Right lobe of liver (tissue), 4 donors: ENCODE data around the gene MCHR1.

Source experiments
- POLR2A ChIP-seq: fragments of 450-650 bp; IDR thresholded peaks from one replicate; pipeline ENCODE4 v1.6.1; 2017; ENCODE audit warnings: antibody characterized with exemption, mild to moderate bottlenecking
- TF ChIP-seq, protein P1 (sequence below), 4 donors: fragments of 200-600 bp in 3 of 4; fragments of 450-650 bp in 1 of 4; IDR thresholded peaks; one replicate each; pipeline versions ENCODE4 v1.5.1 to v1.8.0; 2016 to 2022; ENCODE audit warnings: antibody characterized with exemption in 4 of 4, mild to moderate bottlenecking in 2 of 4
- donor health status: DM: no; HTN: no; CAD: no.
- donor health status: DM: no; HTN: no; CAD: no.
- donor health status: DM: no; HTN: yes; CAD: no.

DNA sequence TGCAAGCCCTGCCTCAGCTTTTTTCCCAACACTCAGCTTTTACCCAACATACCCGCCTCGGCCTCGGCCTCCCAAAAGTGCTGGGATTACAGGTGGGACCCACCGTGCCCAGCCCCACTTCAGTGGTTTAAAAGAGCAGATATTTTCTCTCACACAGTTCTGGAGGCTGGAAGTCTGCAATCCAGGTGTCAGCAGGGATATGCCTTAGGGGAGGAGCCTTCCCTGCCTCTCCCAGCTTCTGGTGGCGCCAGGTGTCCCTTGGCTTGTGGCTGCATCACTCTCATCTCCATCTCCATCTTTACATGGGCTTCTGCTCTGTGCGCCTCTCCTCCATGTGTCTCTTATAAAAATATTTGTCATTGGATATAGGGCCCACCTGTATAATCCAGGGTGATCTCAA lies 50.0 kb downstream of the MCHR1 start:
- TF ChIP-seq, protein P1, sequence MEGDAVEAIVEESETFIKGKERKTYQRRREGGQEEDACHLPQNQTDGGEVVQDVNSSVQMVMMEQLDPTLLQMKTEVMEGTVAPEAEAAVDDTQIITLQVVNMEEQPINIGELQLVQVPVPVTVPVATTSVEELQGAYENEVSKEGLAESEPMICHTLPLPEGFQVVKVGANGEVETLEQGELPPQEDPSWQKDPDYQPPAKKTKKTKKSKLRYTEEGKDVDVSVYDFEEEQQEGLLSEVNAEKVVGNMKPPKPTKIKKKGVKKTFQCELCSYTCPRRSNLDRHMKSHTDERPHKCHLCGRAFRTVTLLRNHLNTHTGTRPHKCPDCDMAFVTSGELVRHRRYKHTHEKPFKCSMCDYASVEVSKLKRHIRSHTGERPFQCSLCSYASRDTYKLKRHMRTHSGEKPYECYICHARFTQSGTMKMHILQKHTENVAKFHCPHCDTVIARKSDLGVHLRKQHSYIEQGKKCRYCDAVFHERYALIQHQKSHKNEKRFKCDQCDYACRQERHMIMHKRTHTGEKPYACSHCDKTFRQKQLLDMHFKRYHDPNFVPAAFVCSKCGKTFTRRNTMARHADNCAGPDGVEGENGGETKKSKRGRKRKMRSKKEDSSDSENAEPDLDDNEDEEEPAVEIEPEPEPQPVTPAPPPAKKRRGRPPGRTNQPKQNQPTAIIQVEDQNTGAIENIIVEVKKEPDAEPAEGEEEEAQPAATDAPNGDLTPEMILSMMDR (IDR thresholded peaks at IDR 0.05), result no peak
- no peak for TF ChIP-seq POLR2A
